HG03575 (cell line): ENCODE data around the gene TIGD7.

ENCODE experiments used
- ATAC-seq: cut with Tn5 transposase; IDR thresholded peaks from one replicate; pipeline ENCODE4 v1.9.1; 2021; ENCODE audit not compliant: unreplicated experiment, insufficient number of reproducible peaks, low FRiP score; ENCODE audit errors: extremely low read depth

TIGD7 gene

GRCh38 chr16:3252967-3253366 is 52.3 kb downstream of the TIGD7 start:
- no peak for ATAC-seq

- no peak for ATAC-seq
Measured at GRCh38 chr16:3249451-3249850, 55.8 kb downstream of the TIGD7 start.

- ATAC-seq, result no peak
Measured at GRCh38 chr16:3249020-3249419, 56.2 kb downstream of the TIGD7 start.
